Measurements from ENCODE around the gene ASB13.

Gene ASB13

GRCh38 chr10:5669604-5670003 is 3.2 kb upstream of the ASB13 start:
- no peak for DNase-seq (ENCODE audit: low read depth)

- DNase-seq (ENCODE audit: low read depth) = no peak
Observed at GRCh38 chr10:5668429-5668828, 2.0 kb upstream of the ASB13 start.

GRCh38 chr10:5666841-5667630 is 641 bp upstream of the ASB13 start:
- no peak for DNase-seq (ENCODE audit: low read depth)

GRCh38 chr10:5665373-5666007 is 905 bp downstream of the ASB13 start:
- no peak for DNase-seq (ENCODE audit: low read depth)

- no peak for DNase-seq (ENCODE audit: low read depth)
Observed at GRCh38 chr10:5663692-5664427, 2.5 kb downstream of the ASB13 start.

GRCh38 chr10:5662708-5663579 is 3.5 kb downstream of the ASB13 start:
- DNase-seq (ENCODE audit: low read depth) = no peak

GRCh38 chr10:5661043-5661442 is 5.4 kb downstream of the ASB13 start:
- DNase-seq (ENCODE audit: low read depth) = no peak

- DNase-seq (ENCODE audit: low read depth) = no peak
Observed at GRCh38 chr10:5659702-5660528, 6.5 kb downstream of the ASB13 start.

- DNase-seq (ENCODE audit: low read depth) = no peak
Observed at GRCh38 chr10:5658871-5659618, 7.3 kb downstream of the ASB13 start.

GRCh38 chr10:5656737-5657579 is 9.4 kb downstream of the ASB13 start:
- no peak for DNase-seq (ENCODE audit: low read depth)

GRCh38 chr10:5655121-5655520 is 11.3 kb downstream of the ASB13 start:
- no peak for DNase-seq (ENCODE audit: low read depth)

- DNase-seq (ENCODE audit: low read depth) = no peak
Observed at GRCh38 chr10:5654218-5654755, 12.1 kb downstream of the ASB13 start.

- DNase-seq (ENCODE audit: low read depth) = no peak
Observed at GRCh38 chr10:5652746-5653145, 13.6 kb downstream of the ASB13 start.

- DNase-seq (ENCODE audit: low read depth) = no peak
Observed at GRCh38 chr10:5651388-5651764, 15.0 kb downstream of the ASB13 start.

- no peak for DNase-seq (ENCODE audit: low read depth)
Observed at GRCh38 chr10:5650664-5651387, 15.6 kb downstream of the ASB13 start.

- no peak for DNase-seq (ENCODE audit: low read depth)
Observed at GRCh38 chr10:5649746-5650145, 16.6 kb downstream of the ASB13 start.

GRCh38 chr10:5648494-5649457 is 17.6 kb downstream of the ASB13 start:
- DNase-seq (ENCODE audit: low read depth) = no peak

All from non-pigmented ciliary epithelial cell (primary cell).